Kidney epithelial cell (primary cell): ENCODE results near the gene VDAC1. TPM values are rescaled to one million over a fixed set of nuclear protein-coding genes. Genes with fewer than 3 reads are reported as not detected.
A peak's percentile ranks its signal among the peaks of the same experiment; 100 is the strongest.
"Not testable (repeated sequence)": the region's sequence is repeated elsewhere in the genome, so short reads cannot be mapped to it uniquely, and the experiment has no call there.

Source experiments
- DNase-seq: peaks from one replicate; pipeline ENCODE4 v3.0.0-alpha.2; 2010; ENCODE audit warnings: low read depth
- H3K27me3 ChIP-seq: 2 replicates; pipeline ENCODE4 v1.6.0; 2011; ENCODE audit warnings: low read length; ENCODE audit not compliant: control insufficient read depth, insufficient read depth
- H3K36me3 ChIP-seq: 2 replicates; pipeline ENCODE4 v1.5.1; 2011; ENCODE audit warnings: low read length; ENCODE audit not compliant: control insufficient read depth, insufficient read depth
- H3K4me3 ChIP-seq: 2 replicates; pipeline ENCODE4 v1.5.1; 2011; ENCODE audit warnings: low read depth, mild to moderate bottlenecking, control low read depth, low read length
- total RNA-seq: library from RNA; depleted of rRNA; stranded (reverse); fragments of >200 nt; gene quantifications from 2 replicates; pipeline ENCODE4 v1.2.3, GENCODE V29; 2015
- TF ChIP-seq, protein P1 (sequence below): IDR thresholded peaks from 2 replicates; pipeline ENCODE4 v1.5.1; 2011; ENCODE audit warnings: mild to moderate bottlenecking, moderate library complexity, low read length, control low read depth, inconsistent platforms; ENCODE audit not compliant: insufficient read depth, poor library complexity, severe bottlenecking

Gene VDAC1
- total RNA-seq, 1 donor from 2014 or later: 238 TPM

GRCh38 chr5:134038138-134038537 is 33.4 kb upstream of the VDAC1 start:
- H3K4me3 ChIP-seq: no peak overlapping the region
- TF ChIP-seq, protein P1, sequence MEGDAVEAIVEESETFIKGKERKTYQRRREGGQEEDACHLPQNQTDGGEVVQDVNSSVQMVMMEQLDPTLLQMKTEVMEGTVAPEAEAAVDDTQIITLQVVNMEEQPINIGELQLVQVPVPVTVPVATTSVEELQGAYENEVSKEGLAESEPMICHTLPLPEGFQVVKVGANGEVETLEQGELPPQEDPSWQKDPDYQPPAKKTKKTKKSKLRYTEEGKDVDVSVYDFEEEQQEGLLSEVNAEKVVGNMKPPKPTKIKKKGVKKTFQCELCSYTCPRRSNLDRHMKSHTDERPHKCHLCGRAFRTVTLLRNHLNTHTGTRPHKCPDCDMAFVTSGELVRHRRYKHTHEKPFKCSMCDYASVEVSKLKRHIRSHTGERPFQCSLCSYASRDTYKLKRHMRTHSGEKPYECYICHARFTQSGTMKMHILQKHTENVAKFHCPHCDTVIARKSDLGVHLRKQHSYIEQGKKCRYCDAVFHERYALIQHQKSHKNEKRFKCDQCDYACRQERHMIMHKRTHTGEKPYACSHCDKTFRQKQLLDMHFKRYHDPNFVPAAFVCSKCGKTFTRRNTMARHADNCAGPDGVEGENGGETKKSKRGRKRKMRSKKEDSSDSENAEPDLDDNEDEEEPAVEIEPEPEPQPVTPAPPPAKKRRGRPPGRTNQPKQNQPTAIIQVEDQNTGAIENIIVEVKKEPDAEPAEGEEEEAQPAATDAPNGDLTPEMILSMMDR: no peak
- no peak for DNase-seq
- no peaks in the 10 kb centered on the region for H3K27me3 ChIP-seq
- H3K36me3 ChIP-seq: no peaks in the 10 kb centered on the region

GRCh38 chr5:134037160-134037559 is 32.4 kb upstream of the VDAC1 start:
- Histone ChIP-seq H3K4me3 (no peak overlapping the region), H3K27me3 (no peaks in the 10 kb centered on the region), H3K36me3 (no peaks in the 10 kb centered on the region)
- DNase-seq: no peak
- TF ChIP-seq, protein P1: no peak

DNA sequence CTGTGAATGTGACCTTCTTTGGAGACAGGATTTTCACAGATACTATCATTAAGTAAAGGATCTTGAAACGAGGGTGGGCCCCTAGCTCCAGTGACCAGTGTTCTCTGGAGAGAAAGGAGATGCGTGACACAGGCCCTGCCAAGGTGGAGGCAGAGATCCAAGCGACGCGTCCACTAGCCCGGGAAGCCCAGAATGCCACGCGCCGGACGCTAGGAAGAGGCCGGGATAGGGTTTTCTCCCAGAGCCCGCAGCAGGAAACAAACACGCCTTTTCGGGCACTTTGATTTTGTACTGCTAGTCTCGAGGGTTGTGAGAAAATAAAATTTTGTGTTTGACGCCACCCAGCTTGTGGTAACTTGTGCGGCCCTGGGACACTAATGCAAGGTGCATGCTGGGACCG is 29.6 kb upstream of the VDAC1 start:
- no peak for DNase-seq
- TF ChIP-seq, protein P1: no peak
- no peaks in the 10 kb centered on the region for H3K27me3 ChIP-seq
- H3K36me3 ChIP-seq: no peaks in the 10 kb centered on the region
- no peak overlapping the region for H3K4me3 ChIP-seq

DNA sequence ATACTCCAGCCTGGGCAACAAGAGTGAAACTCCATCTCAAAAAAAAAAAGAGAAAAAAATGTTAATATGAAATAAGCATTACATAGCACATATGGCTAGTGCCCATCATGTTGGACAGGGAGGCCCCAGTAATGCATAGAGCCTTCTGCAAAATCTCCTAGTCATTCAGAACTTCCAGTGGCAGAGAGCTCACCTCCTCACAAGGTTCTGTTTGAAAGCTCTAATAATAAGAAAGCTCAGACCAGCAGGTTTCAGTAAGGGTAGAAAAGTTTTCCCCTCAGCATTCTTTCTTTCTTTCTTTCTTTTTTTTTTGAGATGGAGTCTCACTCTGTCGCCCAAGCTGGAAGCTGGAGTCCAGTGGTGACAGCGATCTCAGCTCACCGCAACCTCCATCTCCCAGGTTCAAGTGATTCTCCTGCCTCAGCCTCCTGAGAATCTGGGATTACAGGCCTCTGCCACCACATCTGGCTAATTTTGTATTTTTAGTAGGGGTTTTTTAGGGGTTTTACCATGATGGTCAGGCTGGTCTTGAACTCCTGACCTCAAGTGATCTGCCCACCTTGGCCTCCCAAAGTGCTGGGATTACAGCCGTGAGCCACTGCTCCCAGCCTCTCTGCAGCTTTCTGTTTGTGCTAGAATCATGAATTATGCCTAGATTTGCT is 25.7 kb upstream of the VDAC1 start:
- H3K4me3 ChIP-seq, H3K36me3 ChIP-seq, DNase-seq, H3K27me3 ChIP-seq: not testable (repeated sequence)

DNA sequence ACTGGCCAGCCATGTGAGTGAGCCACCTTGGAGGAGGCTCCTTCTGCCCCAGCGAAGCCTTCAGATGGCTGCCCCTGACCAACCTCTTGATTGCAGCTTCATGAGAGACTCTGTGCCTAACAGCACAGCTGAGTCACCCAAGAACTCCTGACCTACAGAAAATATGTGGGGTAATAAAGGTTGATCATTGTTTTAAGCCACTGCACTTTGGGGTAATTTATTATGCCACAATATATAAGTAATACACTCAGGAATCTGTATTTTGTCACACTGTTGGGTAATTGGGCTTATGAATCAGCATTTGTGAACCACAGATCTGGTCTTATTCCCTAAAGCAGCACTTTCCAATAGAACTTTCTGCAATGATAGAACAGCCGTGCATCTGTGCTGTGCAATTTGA is 24.4 kb upstream of the VDAC1 start:
- H3K4me3 ChIP-seq: no peak overlapping the region
- DNase-seq: peak; percentile 90
- TF ChIP-seq, protein P1: no peak
- peaks cover 3% of the 10 kb centered on the region for H3K27me3 ChIP-seq
- no peaks in the 10 kb centered on the region for H3K36me3 ChIP-seq

GRCh38 chr5:134028496-134028895 is 23.7 kb upstream of the VDAC1 start:
- no peak overlapping the region for H3K4me3 ChIP-seq
- TF ChIP-seq, protein P1: no peak
- no peak for DNase-seq
- no peaks in the 10 kb centered on the region for H3K36me3 ChIP-seq
- H3K27me3 ChIP-seq: peaks cover 3% of the 10 kb centered on the region
